A673 (cell line): Measurements from ENCODE around the gene RORC. TPM values are rescaled to one million over a fixed set of nuclear protein-coding genes. Genes with fewer than 3 reads are reported as not detected.

Experiments
- BruUV-seq: library from RNA; stranded (reverse); fragments of 400-500 nt; replicated peaks from 2 replicates; lab custom pipeline; 2021; lab: Mats Ljungman, UMichigan
- CTCF ChIA-PET: fragments of 300-600 bp; sonication (Branson Sonifier 250); formaldehyde crosslinking; loops from one replicate; lab custom pipeline; 2022; ENCODE audit warnings: antibody characterized with exemption; lab: Charles Lee
- POLR2A ChIA-PET: fragments of 300-600 bp; sonication (Branson Sonifier 250); formaldehyde crosslinking; loops from one replicate; lab custom pipeline; 2022; ENCODE audit warnings: antibody characterized with exemption; ENCODE audit not compliant: low non-redundant PET; lab: Charles Lee
- DNase-seq: peaks from one replicate; pipeline ENCODE4 v3.0.0-alpha.2; 2015; ENCODE audit warnings: low spot score
- H3K27ac ChIP-seq: fragments of 200-600 bp; sonication (generic); 2 replicates; pipeline ENCODE4 v1.5.1; 2016; ENCODE audit warnings: mixed run types, low read depth, mild to moderate bottlenecking, mixed read lengths, antibody characterized with exemption, low read length; ENCODE audit not compliant: poor library complexity, severe bottlenecking
- H3K27me3 ChIP-seq: fragments of 200-600 bp; sonication (generic); replicated peaks from 2 replicates; pipeline ENCODE4 v1.6.1; 2017; ENCODE audit warnings: mixed run types, low read depth, mild to moderate bottlenecking, mixed read lengths, antibody characterized with exemption, low read length; ENCODE audit not compliant: insufficient read depth, poor library complexity
- H3K36me3 ChIP-seq: fragments of 200-600 bp; sonication (generic); 2 replicates; pipeline ENCODE4 v1.6.1; 2016; ENCODE audit warnings: mixed run types, mild to moderate bottlenecking, mixed read lengths, antibody characterized with exemption, low read length; ENCODE audit not compliant: insufficient read depth, poor library complexity, severe bottlenecking
- H3K4me1 ChIP-seq: fragments of 200-600 bp; sonication (generic); 2 replicates; pipeline ENCODE4 v1.6.1; 2017; ENCODE audit warnings: mixed run types, mild to moderate bottlenecking, mixed read lengths, antibody characterized with exemption, low read length; ENCODE audit not compliant: insufficient read depth, poor library complexity, severe bottlenecking
- H3K4me3 ChIP-seq: fragments of 200-600 bp; sonication (generic); 2 replicates; pipeline ENCODE4 v1.5.1; 2016; ENCODE audit warnings: low read depth, mixed run types, mild to moderate bottlenecking, mixed read lengths, low read length; ENCODE audit not compliant: poor library complexity, severe bottlenecking
- H3K9me3 ChIP-seq: fragments of 200-600 bp; sonication (generic); 2 replicates; pipeline ENCODE4 v1.6.1; 2016; ENCODE audit warnings: mixed run types, low read depth, mild to moderate bottlenecking, mixed read lengths, antibody characterized with exemption, low read length; ENCODE audit not compliant: poor library complexity, severe bottlenecking
- EZH2 ChIP-seq: fragments of 200-600 bp; sonication (generic); IDR thresholded peaks from 2 replicates; pipeline ENCODE4 v1.6.1; 2017; ENCODE audit warnings: borderline replicate concordance, low read depth, mild to moderate bottlenecking, mixed read lengths, antibody characterized with exemption, low read length; ENCODE audit not compliant: poor library complexity, severe bottlenecking
- intact Hi-C: fragments of 100-400 bp; cut with micrococcal nuclease; formaldehyde crosslinking; loops from one replicate; pipeline ENCODE4 v1.10.0; 2022; ENCODE audit not compliant: unreplicated experiment
- total RNA-seq: library from RNA; stranded (reverse); gene quantifications from 2 replicates; pipeline ENCODE4 v1.2.3, GENCODE V29; 2021
- TF ChIP-seq, protein P1 (sequence below): fragments of 300-800, 200-600 bp; sonication (generic); conservative IDR thresholded peaks from 2 replicates; pipeline ENCODE4 v1.5.1; 2017; ENCODE audit warnings: low read depth, mild to moderate bottlenecking, antibody characterized with exemption, low read length, moderate library complexity, mixed read lengths

Gene RORC
- total RNA-seq, 1 experiment from 2014 or later = not detected

- H3K27ac ChIP-seq = no peak overlapping the region
- ChIA-PET POLR2A (interaction anchor here (0.5 kb wide), 1 partner anchor 73 kb away, joined by 3 read pairs; no protein-coding TSS in a partner anchor), CTCF (no interaction called here)
- peaks cover 74% of the 10 kb centered on the region for H3K27me3 ChIP-seq
- TF ChIP-seq EZH2 = no peak
- TF ChIP-seq, protein P1, sequence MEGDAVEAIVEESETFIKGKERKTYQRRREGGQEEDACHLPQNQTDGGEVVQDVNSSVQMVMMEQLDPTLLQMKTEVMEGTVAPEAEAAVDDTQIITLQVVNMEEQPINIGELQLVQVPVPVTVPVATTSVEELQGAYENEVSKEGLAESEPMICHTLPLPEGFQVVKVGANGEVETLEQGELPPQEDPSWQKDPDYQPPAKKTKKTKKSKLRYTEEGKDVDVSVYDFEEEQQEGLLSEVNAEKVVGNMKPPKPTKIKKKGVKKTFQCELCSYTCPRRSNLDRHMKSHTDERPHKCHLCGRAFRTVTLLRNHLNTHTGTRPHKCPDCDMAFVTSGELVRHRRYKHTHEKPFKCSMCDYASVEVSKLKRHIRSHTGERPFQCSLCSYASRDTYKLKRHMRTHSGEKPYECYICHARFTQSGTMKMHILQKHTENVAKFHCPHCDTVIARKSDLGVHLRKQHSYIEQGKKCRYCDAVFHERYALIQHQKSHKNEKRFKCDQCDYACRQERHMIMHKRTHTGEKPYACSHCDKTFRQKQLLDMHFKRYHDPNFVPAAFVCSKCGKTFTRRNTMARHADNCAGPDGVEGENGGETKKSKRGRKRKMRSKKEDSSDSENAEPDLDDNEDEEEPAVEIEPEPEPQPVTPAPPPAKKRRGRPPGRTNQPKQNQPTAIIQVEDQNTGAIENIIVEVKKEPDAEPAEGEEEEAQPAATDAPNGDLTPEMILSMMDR = no peak
- no peaks in the 10 kb centered on the region for H3K9me3 ChIP-seq
- no peak for DNase-seq
- H3K4me1 ChIP-seq = no peaks in the 10 kb centered on the region
- H3K36me3 ChIP-seq = no peaks in the 10 kb centered on the region
- no TSS peak for BruUV-seq
- intact Hi-C loops = no loop called here
- H3K4me3 ChIP-seq = no peak overlapping the region
Observed at GRCh38 chr1:151849871-151850270, 18.3 kb upstream of the RORC start.

DNA sequence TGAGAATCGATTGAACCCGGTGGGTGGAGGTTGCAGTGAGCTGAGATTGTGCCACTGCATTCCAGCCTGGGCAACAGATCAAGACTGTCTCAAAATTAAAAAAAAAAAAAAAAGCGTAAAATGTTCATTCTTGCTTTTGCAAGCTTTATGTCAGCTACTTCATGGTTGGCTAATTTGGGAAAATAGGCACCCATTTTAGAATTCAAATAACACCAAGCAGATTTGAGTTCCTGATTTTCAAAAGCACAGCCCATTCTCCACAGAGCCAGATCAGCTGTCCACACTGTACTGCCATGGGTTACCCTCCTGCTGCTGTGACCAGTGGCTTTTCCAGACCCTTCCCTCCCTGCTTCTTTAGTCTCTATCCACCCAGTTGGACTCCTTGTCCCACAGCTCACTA lies 17.5 kb upstream of the RORC start:
- Histone ChIP-seq H3K27me3 (peaks cover 81% of the 10 kb centered on the region), H3K36me3 (no peaks in the 10 kb centered on the region), H3K4me3 (no peak overlapping the region), H3K4me1 (no peaks in the 10 kb centered on the region), H3K9me3 (no peaks in the 10 kb centered on the region), H3K27ac (no peak overlapping the region)
- intact Hi-C loops = no loop called here
- no peak for DNase-seq
- POLR2A ChIA-PET = no interaction called here
- CTCF ChIA-PET = no interaction called here
- TF ChIP-seq, protein P1 = no peak
- no peak for TF ChIP-seq EZH2
- no TSS peak for BruUV-seq

DNA sequence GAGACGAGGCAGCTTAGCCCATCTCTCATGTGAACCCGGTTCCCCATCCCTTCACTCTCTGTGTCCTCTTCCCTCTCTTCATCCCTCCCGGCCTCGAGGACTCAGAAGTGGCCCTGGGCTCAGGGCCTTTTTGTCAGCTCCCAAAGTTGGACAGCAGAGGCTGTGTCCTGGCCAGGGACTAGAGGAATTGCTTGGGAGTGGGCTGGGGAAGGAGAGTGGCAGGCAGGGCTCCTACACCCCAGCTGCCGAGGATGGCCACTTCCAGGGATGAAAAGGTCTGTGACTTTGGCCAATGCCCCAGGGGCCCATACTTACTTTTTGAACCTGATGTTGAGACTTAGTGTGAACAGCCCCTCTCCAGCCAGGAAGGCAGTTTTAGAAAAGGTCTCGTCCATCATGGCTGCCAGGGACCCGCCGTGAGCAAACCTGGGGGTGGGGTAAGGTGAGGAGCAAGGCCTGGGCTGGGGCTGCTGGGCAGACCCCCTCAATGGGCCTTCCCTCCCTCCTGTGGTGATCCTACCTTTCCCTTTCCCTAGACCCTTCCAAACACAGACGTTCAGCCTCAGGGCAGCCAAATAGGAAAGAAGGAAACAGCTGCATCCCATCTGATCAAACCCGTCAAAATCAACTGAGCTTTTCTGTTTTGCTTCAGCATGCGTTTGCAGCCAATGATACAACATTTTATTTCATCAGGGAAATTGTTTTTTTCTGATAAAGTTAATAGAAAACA lies 16.4 kb upstream of the RORC start:
- BruUV-seq = no TSS peak
- no peak for DNase-seq
- Histone ChIP-seq H3K36me3 (no peaks in the 10 kb centered on the region), H3K9me3 (no peaks in the 10 kb centered on the region), H3K4me1 (no peaks in the 10 kb centered on the region), H3K27ac (no peak overlapping the region), H3K27me3 (peaks cover 81% of the 10 kb centered on the region), H3K4me3 (no peak overlapping the region)
- CTCF ChIA-PET = no interaction called here
- intact Hi-C loops = no loop called here
- TF ChIP-seq, protein P1 = no peak
- no peak for TF ChIP-seq EZH2
- POLR2A ChIA-PET = no interaction called here
